K562 (cell line): ENCODE results near the gene ATP13A1. TPM values are rescaled to one million over a fixed set of nuclear protein-coding genes. Genes with fewer than 3 reads are reported as not detected.

ENCODE experiments used
- ATF7 ChIP-seq: fragments of 450-650 bp; IDR thresholded peaks from 2 replicates; pipeline ENCODE4 v1.7.1; 2014; ENCODE audit warnings: mild to moderate bottlenecking, moderate library complexity
- CHD1 ChIP-seq: fragments of 200-600 bp; sonication (generic); IDR thresholded peaks from one replicate; pipeline ENCODE4 v1.6.1; 2012; ENCODE audit warnings: mild to moderate bottlenecking, moderate library complexity, low read length, inconsistent platforms
- EP300 ChIP-seq: IDR thresholded peaks from 2 replicates; pipeline ENCODE4 v1.6.1; 2012; ENCODE audit warnings: low read length, improper control_type of control experiment
- FOXO4 ChIP-seq: fragments of 450-650 bp; formaldehyde crosslinking; IDR thresholded peaks from 2 replicates; pipeline ENCODE4 v1.4.0; 2020; ENCODE audit warnings: mild to moderate bottlenecking, moderate library complexity
- MEIS2 ChIP-seq: fragments of 450-650 bp; IDR thresholded peaks from 2 replicates; pipeline ENCODE4 v1.6.1; 2014; ENCODE audit warnings: mild to moderate bottlenecking; ENCODE audit not compliant: partially characterized antibody
- NELFE ChIP-seq: IDR thresholded peaks from 2 replicates; pipeline ENCODE4 v1.6.1; 2011; ENCODE audit warnings: mild to moderate bottlenecking; ENCODE audit not compliant: insufficient read depth, insufficient read length
- OTX1 ChIP-seq: fragments of 450-650 bp; formaldehyde crosslinking; IDR thresholded peaks from 2 replicates; pipeline ENCODE4 v1.4.0; 2022; ENCODE audit warnings: mild to moderate bottlenecking
- POLR3G ChIP-seq: IDR thresholded peaks from 2 replicates; pipeline ENCODE4 v1.6.1; 2011; ENCODE audit not compliant: insufficient read length, insufficient replicate concordance; ENCODE audit errors: extremely low read depth
- RBBP5 ChIP-seq: fragments of 200-600 bp; sonication (generic); IDR thresholded peaks from 2 replicates; pipeline ENCODE4 v1.6.1; 2012; ENCODE audit warnings: borderline replicate concordance, mild to moderate bottlenecking, low read length, control low read depth, inconsistent platforms; ENCODE audit not compliant: insufficient read depth, poor library complexity, severe bottlenecking
- RNF2 ChIP-seq: sonication (generic); IDR thresholded peaks from 2 replicates; pipeline ENCODE4 v1.6.1; 2016
- SIX5 ChIP-seq, 2 experiments: IDR thresholded peaks; 2 replicates each; pipeline ENCODE4 v1.6.1; 2011; ENCODE audit warnings: low read length in 2 of 2, borderline replicate concordance in 1 of 2, low read depth in 1 of 2, mild to moderate bottlenecking in 1 of 2, moderate library complexity in 1 of 2; ENCODE audit not compliant: insufficient read depth in 1 of 2
- SNRNP70 ChIP-seq: fragments of 200-400 bp; formaldehyde crosslinking; optimal IDR thresholded peaks from 2 replicates; pipeline ENCODE3; 2017; ENCODE audit warnings: low read depth, low read length
- ZNF274 ChIP-seq: IDR thresholded peaks from 2 replicates; pipeline ENCODE4 v1.6.1; 2011; ENCODE audit warnings: low read depth, mild to moderate bottlenecking, low read length, moderate library complexity, borderline replicate concordance
- ZNF282 ChIP-seq: sonication (generic); formaldehyde crosslinking; IDR thresholded peaks from 2 replicates; pipeline ENCODE4 v1.8.1; 2023; ENCODE audit warnings: missing genetic modification reagents
- ZNF347 ChIP-seq: fragments of 450-650 bp; formaldehyde crosslinking; IDR thresholded peaks from 2 replicates; pipeline ENCODE4 v1.4.0; 2020; ENCODE audit warnings: low read depth, mild to moderate bottlenecking, moderate library complexity
- polyA plus RNA-seq, 8 experiments: library from polyadenylated mRNA; depleted of rRNA in 4 of 8; stranded (reverse) in 5 of 8; unstranded in 3 of 8; fragments of >200 nt; fragmentation: Nextera tagmentation in 2 of 8; fragmentation: Illumina TruSeq in 1 of 8; extraction: Ambion mirVana in 2 of 8; extraction: Trizol in 1 of 8; gene quantifications; 2 replicates each; pipeline versions ENCODE4 v1.2.1 to v1.2.3, GENCODE V29; 2011 to 2014; ENCODE audit warnings: inconsistent platforms in 1 of 8, missing spikeins in 1 of 8
- total RNA-seq, 7 experiments: library from RNA; depleted of rRNA in 6 of 7; stranded (reverse); fragments of >200 nt in 6 of 7; fragmentation: Illumina TruSeq in 2 of 7; extraction: Trizol in 2 of 7; gene quantifications; 2 replicates each; pipeline versions ENCODE4 v1.2.1 to v1.2.3, GENCODE V29; 2011 to 2021; ENCODE audit warnings: low replicate concordance in 1 of 7
- TF ChIP-seq, protein P1 (sequence below): fragments of 250-450 bp; sonication (Bioruptor Pico); IDR thresholded peaks from 2 replicates; pipeline ENCODE4 v1.5.0; 2021; ENCODE audit warnings: mild to moderate bottlenecking, borderline replicate concordance
- TF ChIP-seq, protein P2 (sequence below): sonication (generic); formaldehyde crosslinking; IDR thresholded peaks from 2 replicates; pipeline ENCODE4 v1.8.0; 2022; ENCODE audit warnings: mild to moderate bottlenecking, missing genetic modification reagents, borderline replicate concordance

The ATP13A1 gene
- total and polyA plus RNA-seq, 9 of the 15 experiments (the other 6 are each of a cell fraction or from before 2014, with no cell fraction given): 0.90 to 83.8 (median 23.1) TPM

DNA sequence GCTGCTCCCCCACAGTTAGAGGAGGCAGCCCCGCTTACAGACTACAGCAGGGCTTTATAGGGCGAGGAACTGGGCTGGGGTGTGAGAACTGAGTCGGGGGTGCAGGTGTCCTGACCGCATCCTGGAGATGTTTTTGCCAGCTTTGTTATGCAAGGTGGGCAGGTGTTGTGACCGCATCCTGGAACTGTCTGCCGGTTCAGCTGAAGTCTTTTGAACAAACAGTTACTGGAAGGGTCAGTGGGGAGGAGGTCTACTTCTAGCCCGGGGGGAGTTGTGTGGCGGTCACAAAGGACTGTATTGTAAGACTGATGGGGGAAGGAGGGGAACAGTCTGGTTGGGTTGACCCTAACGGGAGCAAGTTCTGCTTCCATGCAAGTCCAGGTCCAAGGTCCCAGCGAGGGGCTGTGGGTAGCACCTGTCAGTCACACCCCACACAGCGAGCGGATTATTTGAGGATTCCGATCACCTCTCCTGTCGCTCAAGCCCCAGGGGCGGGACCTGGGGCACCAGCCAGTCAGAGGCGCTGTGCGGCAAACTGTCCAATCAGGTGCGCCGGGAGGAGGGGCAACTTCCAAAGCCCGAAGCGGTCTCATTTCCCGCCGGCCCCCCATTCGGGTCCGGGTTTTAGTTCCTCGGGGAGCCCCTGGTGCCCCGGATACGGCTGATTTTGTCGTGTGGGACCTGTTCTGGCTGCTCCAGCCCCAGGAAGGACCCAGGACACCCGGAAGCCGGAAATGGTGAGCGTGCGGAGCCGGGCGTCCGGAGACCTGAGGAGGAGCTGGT lies 4.9 kb upstream of the ATP13A1 start, which contains the start of gene ZNF101 (continued):
- TF ChIP-seq SIX5 (IDR thresholded peaks at IDR 0.05; ENCODE audit: borderline replicate concordance in 1 of 2, insufficient read depth in 1 of 2, low read depth in 1 of 2, low read length in 2 of 2): no peak
- no peak for TF ChIP-seq NELFE
- TF ChIP-seq, protein P1, sequence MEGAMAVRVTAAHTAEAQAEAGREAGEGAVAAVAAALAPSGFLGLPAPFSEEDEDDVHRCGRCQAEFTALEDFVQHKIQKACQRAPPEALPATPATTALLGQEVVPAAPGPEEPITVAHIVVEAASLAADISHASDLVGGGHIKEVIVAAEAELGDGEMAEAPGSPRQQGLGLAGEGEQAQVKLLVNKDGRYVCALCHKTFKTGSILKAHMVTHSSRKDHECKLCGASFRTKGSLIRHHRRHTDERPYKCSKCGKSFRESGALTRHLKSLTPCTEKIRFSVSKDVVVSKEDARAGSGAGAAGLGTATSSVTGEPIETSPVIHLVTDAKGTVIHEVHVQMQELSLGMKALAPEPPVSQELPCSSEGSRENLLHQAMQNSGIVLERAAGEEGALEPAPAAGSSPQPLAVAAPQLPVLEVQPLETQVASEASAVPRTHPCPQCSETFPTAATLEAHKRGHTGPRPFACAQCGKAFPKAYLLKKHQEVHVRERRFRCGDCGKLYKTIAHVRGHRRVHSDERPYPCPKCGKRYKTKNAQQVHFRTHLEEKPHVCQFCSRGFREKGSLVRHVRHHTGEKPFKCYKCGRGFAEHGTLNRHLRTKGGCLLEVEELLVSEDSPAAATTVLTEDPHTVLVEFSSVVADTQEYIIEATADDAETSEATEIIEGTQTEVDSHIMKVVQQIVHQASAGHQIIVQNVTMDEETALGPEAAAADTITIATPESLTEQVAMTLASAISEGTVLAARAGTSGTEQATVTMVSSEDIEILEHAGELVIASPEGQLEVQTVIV: no peak
- TF ChIP-seq CHD1: no peak
- TF ChIP-seq ZNF347 (CRISPR knock-in tag): no peak
- TF ChIP-seq OTX1 (CRISPR knock-in tag): no peak
- TF ChIP-seq MEIS2: peak; percentile 84
- no peak for TF ChIP-seq RNF2
- TF ChIP-seq SNRNP70: no peak
- TF ChIP-seq ZNF282 (CRISPR knock-in tag): no peak
- TF ChIP-seq RBBP5: no peak
- TF ChIP-seq, protein P2, sequence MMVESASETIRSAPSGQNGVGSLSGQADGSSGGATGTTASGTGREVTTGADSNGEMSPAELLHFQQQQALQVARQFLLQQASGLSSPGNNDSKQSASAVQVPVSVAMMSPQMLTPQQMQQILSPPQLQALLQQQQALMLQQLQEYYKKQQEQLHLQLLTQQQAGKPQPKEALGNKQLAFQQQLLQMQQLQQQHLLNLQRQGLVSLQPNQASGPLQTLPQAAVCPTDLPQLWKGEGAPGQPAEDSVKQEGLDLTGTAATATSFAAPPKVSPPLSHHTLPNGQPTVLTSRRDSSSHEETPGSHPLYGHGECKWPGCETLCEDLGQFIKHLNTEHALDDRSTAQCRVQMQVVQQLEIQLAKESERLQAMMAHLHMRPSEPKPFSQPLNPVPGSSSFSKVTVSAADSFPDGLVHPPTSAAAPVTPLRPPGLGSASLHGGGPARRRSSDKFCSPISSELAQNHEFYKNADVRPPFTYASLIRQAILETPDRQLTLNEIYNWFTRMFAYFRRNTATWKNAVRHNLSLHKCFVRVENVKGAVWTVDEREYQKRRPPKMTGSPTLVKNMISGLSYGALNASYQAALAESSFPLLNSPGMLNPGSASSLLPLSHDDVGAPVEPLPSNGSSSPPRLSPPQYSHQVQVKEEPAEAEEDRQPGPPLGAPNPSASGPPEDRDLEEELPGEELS: no peak
- TF ChIP-seq ATF7: peak; percentile 67; the same call in 1 of the 2 replicates
- TF ChIP-seq FOXO4 (CRISPR knock-in tag): no peak
- TF ChIP-seq POLR3G: no peak
- TF ChIP-seq EP300: no peak
- no peak for TF ChIP-seq ZNF274
